Fibroblast of the conjunctiva (primary cell): ENCODE data around the gene DTX2.
"Not testable (repeated sequence)": the region's sequence is repeated elsewhere in the genome, so short reads cannot be mapped to it uniquely, and the experiment has no call there.

Experiments
- DNase-seq: peaks from one replicate; pipeline ENCODE4 v3.0.0-alpha.2; 2010; ENCODE audit warnings: low read depth

DTX2 gene

DNA sequence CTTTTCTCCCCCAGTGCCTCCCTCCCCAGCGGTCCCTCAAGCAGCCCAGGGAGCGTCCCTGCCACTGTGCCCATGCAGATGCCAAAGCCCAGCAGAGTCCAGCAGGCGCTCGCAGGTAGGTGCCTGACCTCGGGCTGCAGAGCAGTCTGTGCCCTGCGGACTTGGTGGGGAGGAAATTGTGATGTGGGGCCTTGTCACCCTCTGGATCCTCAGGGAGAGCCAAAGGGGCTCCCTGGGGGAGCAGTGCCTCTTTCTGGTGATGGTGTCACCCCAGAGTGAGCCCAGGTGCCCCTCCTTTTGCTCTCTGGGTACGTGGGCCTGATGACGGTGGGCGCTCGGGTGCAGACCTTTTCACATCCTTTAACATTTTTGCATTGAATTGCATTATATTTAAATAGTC is 30.6 kb downstream of the DTX2 start:
- DNase-seq: not testable (repeated sequence)

DNA sequence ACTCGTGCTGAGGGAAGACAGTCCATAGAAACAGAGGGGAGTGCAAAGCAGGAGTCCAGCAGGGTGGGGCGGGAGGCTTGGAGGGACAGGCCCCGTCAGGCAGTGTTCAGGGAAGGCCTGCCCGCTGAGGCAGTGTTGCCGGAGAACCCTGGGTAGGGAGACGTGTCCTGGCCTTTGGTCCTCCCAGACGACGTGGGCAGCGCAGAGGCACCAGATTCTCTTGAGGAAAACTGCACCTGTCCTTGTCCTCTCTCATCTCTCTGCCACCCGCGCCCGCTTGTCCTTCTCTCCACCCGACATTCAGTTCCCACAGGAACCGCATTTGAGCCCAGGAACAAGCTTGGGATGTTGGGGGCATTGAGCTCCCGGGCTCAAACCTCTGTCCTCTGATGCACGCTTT is 34.2 kb downstream of the DTX2 start:
- not testable (repeated sequence) for DNase-seq

DNA sequence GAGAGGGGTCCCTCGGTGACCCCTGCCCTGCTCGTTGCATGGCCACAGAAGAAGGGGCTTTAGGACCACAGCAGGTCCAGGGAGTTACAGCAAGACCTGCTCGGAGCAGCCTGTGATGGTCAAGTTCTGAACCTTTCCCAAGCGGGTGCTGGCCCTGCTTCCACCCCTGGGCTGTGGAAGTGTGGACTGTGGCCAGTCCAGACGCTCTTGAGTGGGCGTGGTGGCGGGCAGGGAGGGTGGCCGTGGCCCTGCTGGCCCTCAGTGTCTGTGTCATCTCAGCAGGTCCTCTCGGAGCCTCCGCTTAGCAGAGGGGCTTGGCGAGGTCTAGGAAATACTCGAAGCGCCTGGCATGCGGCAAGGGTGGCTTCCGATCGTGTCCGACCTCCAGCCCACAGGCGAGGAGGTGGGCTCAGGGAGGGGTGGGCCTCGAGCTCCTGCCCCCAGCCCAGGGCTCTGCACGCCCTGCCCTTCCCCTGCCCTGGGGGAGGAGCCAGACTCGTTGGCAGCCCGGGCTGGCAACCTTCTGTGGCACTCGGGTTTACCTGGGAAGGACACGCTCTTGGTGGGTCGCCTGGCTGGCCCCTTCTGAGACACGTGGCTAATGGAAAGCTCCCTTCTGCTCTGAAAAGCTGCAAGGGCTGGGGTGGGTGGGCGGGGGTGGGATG is 36.5 kb downstream of the DTX2 start:
- DNase-seq: not testable (repeated sequence)

DNA sequence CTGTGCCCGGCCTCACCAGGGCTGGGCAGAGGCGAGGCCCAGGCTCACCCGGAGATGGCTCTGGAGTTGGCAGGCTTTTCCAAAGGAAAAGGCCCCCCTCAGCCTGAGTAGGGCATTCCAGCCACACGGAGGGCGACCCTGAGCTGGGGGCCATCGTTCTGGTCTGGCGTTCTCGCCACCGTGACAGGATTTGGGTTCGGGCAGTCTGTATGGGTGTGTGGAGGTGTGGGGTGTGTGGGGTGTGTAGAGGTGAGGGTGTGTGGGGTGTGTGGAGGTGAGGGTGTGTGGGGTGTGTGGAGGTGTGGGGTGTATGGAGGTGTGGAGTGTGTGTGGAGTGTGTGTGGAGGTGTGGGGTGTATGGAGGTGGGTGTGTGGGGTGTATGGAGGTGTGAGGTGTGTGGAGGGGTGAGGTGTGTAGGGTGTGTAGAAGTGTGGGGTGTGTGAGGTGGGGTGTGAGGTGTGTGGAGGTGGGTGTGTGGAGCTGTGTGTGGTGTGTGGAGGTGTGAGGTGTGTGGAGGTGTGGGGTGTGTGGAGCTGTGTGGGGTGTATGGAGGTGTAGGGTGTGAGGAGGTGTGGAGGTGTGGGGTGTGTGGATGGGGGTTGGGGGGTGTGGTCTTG is 37.2 kb downstream of the DTX2 start:
- not testable (repeated sequence) for DNase-seq

DNA sequence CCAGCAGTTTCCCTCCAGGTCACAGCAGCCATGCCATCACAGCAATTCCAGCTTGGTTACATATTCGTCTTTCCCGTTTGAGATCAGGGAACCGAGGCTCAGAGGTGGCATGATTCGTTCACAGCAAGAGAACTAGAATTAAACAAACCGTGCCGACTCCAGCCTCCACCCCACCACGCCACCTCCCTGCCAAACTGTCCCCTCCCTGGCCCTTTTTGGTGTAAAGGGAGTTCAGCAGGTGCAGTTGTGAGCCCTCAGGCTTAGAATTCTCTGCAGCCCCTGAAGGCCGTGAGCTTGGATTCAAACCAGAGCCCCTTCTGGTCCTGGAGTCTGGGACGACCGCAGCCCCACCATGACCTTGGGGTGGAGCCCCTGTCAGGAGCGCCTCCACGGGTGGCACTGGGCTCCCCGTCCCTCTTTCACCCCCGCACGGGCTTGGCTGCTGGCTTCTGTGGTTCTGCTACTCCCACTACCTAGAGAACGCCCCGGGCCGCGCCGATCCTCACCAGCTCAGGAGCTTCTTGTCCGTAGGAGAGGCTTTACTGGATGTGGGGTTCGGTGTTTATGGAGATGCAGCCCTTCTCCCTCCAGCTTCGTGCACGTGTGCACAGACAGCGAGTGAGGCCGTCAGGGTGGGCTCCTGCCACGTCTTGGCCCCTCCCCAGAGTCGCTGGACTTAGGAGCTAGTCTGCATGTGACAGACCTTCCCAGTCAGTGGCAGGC is 37.9 kb downstream of the DTX2 start:
- not testable (repeated sequence) for DNase-seq

DNA sequence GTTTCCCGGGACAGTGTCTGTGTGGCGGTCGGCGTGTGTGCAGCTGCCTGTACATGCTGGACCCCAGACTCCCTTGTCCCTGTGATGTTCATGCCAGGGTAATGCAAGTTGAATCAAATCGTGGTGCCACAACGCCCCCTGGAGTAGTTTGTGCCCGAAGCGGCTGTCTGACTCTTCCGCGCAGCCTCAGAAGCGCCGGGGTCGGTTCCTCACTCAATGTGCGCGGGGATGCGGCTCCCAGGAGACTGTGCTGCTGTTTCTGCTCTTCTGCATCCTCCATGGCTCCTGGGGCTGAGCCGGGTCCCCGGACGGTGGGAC is 38.4 kb downstream of the DTX2 start:
- DNase-seq: not testable (repeated sequence)

DNA sequence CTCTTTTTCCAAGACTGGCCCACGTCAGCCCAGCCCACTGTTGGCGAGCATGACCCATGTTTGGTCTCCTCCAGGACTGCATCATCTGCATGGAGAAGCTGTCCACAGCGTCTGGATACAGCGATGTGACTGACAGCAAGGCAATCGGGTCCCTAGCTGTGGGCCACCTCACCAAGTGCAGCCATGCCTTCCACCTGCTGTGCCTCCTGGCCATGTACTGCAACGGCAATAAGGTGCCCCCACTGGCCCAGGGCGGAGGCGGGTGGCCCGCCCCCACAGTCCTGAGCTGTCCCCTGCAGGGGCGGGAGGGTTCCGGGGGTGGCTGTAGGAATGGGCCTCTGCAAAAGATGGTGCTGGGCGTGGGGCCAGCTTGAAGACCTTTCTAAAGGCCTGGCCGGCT is 40.7 kb downstream of the DTX2 start:
- not testable (repeated sequence) for DNase-seq

DNA sequence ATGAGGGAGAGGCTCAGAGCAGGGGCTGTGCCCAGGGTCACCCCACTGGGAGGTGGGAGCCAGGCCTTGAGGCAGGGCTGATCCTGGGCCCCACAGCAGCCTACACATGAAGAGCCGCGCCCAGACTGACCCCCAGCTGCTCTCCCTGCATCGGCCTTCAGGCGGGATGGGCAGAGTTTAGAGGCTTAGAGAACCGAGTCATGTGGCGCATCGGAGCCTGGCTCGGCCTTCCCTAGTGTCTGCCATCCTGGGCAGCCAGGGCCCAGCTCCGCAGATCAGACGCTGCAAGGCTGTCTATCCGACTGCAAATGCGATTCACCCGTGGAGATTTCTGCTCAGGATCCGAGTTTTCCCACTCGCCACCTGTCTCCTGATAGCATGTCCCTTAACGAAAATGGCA is 41.3 kb downstream of the DTX2 start:
- DNase-seq: not testable (repeated sequence)

DNA sequence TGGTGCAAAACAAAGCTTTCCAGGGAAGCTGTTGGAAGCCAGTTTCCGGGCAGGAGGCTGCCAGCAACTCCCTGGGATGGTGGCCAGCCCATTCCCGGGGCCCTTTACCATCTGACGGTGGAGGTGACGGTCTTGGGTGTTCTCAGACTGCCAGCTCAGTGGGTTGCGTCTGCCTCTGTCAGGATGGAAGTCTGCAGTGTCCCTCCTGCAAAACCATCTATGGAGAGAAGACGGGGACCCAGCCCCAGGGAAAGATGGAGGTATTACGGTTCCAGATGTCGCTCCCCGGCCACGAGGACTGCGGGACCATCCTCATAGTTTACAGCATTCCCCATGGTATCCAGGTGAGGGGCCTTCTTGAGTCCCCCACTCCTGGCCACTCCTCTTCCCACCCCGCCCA is 41.7 kb downstream of the DTX2 start:
- not testable (repeated sequence) for DNase-seq

DNA sequence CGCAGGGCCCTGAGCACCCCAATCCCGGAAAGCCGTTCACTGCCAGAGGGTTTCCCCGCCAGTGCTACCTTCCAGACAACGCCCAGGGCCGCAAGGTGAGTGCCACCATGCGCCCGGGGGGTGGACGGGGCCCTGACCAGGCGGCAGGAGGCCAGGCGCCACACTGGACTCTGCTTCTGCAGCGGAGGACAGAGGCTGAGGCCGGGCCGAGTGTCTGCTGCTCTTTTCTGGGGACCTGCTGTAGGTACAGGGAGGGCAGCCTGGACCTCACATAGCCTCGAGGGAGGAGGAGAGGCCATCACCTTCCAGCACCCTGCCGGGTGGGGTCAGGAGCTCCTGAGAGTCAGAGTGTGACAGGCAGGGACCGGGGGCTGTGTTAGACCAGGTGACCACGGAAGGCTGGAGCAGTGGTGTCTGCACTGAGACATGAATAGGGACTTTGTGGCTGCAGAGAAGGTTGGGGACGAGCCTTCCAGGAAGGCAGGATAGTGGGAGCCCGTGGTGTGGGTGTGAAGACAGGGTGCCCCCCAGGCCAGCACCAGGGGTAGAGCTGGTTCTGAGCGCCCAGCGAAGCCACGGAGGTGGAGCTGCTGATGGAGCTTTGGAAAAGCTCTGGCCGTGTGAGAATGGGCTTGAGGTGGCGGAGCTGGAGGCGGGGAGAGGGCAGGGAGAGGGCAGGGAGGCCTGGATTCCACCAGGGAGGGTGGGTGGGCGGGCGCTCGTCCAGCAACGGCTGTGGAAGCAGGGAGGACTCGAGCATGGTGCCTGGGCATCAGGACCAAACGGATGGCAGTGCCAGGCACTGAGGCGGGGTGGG is 43.0 kb downstream of the DTX2 start:
- not testable (repeated sequence) for DNase-seq

DNA sequence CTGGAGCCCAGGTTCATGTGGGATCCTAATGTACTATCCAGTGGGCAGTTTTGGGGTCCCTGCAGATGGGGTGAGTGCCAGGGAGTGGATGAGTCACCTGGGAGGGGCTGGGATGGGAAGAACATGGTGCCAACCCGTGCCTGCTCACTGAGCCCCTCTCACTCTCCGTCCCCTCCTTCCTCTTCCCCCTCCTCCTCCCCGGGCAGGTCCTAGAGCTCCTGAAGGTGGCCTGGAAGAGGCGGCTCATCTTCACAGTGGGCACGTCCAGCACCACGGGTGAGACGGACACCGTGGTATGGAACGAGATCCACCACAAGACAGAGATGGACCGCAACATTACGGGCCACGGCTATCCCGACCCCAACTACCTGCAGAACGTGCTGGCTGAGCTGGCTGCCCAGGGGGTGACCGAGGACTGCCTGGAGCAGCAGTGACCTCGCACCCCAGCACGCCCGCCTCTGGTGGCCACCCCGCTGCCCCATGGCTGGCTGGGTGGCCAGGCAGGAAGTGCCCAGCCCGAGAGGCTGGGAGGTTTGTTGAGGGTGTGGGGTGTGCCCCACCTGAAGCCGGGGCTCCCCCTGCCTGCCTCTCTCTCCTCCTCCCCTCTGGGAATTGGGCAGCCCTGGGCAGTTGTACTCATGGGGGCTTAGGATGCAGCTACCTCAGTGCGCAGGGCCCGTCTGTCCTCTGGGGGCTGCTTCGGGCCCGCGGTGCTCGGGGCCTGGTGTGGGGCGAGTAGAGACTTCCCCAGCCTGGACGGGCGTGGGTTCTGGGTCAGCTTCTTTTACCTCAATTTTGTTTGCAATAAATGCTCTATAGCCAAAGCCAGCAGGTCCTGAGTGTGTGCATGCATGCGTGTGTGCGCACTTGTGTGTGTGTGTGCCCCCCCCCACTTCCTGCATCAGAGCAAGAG is 43.9 kb downstream of the DTX2 start:
- no peak for DNase-seq

DNA sequence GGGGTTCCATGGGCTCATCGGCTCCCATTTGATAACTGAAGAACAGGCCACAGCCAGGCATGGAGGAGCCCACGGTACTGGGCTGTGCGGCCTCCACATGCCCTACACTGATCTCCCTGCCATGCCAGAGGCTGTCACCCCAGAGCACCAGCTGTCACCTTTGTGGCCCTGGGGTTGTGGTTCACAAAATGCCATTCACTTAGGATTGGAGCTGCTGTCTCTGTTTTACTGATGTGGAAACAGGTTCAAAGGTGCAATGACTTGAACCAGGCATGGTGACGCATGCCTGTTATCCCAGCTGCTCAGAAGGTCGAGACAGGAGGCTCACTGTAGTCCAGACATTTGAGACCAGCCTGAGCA is 44.6 kb downstream of the DTX2 start:
- DNase-seq: no peak

DNA sequence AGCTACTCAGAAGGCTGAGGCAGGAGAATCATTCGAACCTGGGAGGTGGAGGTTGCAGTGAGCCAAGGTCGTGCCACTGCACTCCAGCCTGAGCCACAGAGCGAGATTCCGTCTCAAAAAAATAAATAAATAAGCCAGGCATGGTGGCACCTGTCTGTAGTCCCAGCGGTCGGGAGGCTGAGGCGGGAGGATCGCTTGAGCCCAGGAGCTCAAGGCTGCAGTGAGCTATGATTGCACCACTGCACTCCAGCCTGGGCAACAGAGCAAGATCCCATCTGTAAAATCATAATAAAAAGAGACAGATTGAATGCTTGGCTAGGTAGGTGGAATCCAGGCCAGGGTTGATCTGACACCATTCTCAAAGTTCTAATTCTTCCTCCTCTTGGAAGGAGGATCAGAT is 45.1 kb downstream of the DTX2 start:
- not testable (repeated sequence) for DNase-seq

DNA sequence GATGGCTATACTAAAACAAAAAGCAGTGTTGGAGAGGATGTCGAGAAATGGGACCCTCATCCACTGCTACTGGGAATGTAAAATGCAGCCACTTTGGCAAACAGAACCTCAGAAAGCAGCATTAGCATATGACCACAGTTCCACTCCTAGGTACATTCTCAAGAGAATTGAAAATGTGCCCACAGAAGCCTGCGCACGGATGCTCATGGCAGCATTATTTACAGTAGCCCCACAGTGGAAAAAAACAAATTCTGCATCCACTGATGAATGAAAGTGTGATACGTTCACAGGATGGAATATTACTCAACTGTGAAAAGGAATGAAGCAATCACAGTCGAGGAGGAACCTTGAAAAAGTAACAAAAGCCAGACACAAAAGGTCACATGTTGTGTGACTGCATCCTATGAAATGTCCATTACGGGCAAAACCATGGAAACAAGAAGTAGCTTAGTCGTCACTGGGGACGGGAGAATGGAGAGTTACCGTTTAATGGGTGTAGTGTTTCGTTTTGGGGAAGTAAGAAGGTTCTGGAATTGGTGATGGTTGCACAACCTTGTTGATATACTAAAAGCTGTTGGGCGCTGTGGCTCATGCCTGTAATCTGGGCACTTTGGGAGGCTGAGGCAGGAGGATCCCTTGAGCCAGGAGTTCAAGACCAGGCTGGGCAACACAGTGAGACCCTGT is 46.4 kb downstream of the DTX2 start:
- DNase-seq: no peak

DNA sequence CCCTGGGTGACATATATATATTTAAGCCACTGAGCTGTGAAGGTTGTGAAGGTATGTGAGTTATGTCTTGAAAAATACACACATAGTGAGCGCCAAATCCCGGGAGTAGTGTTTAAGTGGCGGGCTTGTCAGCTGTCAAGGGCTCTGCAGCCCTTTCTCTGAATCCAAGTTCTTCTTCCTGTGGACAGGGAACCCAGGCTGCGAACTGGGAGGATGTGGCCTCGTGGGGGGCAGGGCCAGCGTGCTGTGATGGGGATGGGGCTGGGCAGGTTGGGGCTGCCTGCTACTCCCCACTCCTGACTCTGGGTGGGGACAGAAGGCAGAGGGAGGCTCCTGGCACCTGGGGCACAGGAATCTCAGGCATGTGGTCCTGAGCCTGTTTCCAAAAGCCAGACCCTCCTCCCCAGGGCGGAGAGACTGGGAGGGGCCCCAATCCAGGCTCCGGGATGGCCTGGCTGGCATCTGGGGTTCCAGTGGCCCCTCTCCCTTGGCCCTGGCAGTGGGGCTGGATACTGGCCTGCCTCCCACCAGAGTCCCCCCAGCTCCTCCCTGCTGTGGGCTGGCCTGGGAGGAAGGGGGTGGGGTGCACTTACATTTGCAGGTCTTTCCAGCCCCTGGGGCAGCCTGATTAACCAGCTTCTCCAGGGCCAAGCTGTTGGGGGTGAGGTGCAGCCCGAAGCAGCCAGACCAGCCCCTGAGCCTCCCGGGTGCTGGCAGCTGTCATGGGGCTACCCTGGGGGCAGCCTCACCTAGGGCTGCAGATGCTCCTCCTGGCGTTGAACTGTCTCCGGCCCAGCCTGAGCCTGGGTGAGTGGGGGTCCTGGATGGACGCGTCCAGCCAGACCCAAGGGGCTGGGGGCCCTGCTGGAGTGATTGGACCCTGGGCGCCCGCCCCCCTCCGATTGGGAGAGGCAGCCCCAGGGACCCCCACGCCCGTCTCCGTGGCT is 48.7 kb downstream of the DTX2 start, which contains the start of gene UPK3B:
TSS of gene UPK3B (plus strand) at position 622 of the 947 bp plus-strand sequence. CDS start at position 723, 101 bp downstream.
- no peak for DNase-seq

DNA sequence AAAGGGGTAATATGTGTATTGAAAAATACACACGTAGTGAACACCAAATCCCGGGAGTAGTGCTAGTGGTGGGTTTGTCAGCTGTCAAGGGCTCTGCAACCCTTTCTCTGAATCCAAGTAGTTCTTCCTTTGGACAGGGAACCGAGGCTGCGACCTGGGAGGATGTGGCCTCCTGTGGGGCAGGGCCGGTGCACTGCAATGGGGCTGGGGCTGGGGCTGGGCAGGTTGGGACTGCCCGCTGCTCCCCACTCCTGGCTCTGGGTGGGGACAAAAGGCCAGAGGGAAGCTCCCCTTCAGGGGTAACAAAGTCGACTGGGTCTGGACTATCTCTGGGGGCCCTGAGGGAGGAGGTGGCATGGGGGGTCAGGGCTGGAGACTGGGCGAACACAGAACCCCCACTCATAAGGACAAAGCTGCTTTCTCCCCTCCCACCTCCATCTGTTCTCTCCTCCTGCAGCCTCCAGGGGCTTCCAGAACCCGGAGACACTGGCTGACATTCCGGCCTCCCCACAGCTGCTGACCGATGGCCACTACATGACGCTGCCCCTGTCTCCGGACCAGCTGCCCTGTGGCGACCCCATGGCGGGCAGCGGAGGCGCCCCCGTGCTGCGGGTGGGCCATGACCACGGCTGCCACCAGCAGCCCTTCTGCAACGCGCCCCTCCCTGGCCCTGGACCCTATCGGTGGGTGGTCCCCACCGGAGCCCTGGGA is 49.8 kb downstream of the DTX2 start:
- not testable (repeated sequence) for DNase-seq

DNA sequence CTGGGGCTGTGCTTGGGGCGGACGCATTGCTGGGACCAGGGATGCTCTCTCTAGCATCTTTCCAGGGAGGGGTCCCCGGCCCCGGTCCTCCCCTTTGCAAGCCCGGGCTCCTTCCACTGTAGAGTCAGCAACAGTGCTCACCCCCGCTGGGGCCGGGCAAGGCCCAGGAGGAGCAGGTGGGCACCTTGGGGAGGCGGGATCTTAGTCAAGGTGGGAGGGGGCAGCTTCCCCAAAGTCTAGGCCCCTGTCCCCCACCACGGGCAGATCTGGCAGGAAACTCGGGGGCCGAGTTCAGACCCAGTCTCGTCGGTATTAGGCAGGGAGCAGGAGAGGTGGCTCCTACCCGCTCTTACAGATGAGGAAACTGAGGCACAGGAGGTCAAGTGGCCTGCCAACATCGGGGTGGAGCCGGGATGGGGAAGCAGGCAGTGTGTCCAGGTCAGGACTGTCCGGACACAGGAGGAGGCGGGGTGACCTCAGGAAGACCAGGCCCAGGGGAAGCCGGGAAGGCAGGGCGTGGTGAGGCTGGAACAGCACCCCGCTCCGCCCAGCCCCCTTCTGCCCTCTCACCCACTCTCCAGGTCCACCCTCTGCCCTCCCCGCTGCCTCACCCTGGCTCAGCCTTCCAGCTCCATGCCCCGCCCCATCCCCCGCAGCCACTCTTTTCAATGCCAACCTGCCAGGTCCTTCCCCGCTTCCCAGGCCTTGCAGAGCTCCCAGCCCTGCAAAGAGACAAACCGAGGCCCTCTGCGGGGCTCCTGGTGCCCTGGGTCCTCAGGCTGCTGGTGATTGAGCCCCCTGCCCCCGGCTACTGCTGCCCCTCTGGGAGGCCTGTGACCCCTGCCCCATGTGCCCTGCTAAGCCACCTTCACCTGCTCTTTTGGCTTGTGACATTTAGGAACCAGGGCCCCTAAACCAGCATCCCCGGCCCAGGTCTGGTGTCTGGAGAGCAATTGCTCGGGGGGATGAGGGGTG is 50.7 kb downstream of the DTX2 start:
- DNase-seq: not testable (repeated sequence)
